NT2/D1 (cell line): Measurements from ENCODE around the gene COG8.

Experiments used
- DNase-seq: peaks from one replicate; pipeline ENCODE4 v3.0.0-alpha.2; 2011; ENCODE audit warnings: low read depth, low spot score
- H3K27me3 ChIP-seq: 2 replicates; pipeline ENCODE4 v1.6.0; 2011; ENCODE audit warnings: mild to moderate bottlenecking; ENCODE audit not compliant: insufficient read length, insufficient read depth
- H3K36me3 ChIP-seq: 2 replicates; pipeline ENCODE4 v1.6.1; 2011; ENCODE audit warnings: mild to moderate bottlenecking, low read length, mixed read lengths; ENCODE audit not compliant: insufficient read depth, insufficient read length
- H3K4me1 ChIP-seq: 2 replicates; pipeline ENCODE4 v1.5.1; 2011; ENCODE audit not compliant: insufficient read depth, insufficient read length
- H3K4me3 ChIP-seq: 2 replicates; pipeline ENCODE4 v1.5.1; 2011; ENCODE audit warnings: low read depth; ENCODE audit not compliant: insufficient read length
- H3K9ac ChIP-seq: 2 replicates; pipeline ENCODE4 v1.6.0; 2011; ENCODE audit warnings: low read depth; ENCODE audit not compliant: insufficient read length
- H3K9me3 ChIP-seq: 2 replicates; pipeline ENCODE4 v1.5.1; 2011; ENCODE audit warnings: mild to moderate bottlenecking, low read length; ENCODE audit not compliant: insufficient read depth
- SUZ12 ChIP-seq: IDR thresholded peaks from 2 replicates; pipeline ENCODE4 v1.6.1; 2011; ENCODE audit not compliant: insufficient read length, insufficient read depth; ENCODE audit errors: extremely low read depth
- YY1 ChIP-seq: IDR thresholded peaks from 2 replicates; pipeline ENCODE4 v1.6.1; 2011; ENCODE audit not compliant: insufficient read length, insufficient read depth
- ZNF274 ChIP-seq: IDR thresholded peaks from 2 replicates; pipeline ENCODE4 v1.6.1; 2011; ENCODE audit warnings: mild to moderate bottlenecking, low read depth, low read length

COG8 gene

GRCh38 chr16:69311533-69312387 is 27.6 kb downstream of the COG8 start:
- Histone ChIP-seq H3K9ac (peak overlapping the region; percentile 94), H3K9me3 (no peaks in the 10 kb centered on the region), H3K27me3 (no peaks in the 10 kb centered on the region), H3K4me3 (peak overlapping the region; percentile 89), H3K4me1 (no peaks in the 10 kb centered on the region), H3K36me3 (peaks cover 39% of the 10 kb centered on the region)
- TF ChIP-seq ZNF274, result no peak
- no peak for TF ChIP-seq YY1
- no peak for TF ChIP-seq SUZ12
- DNase-seq, result no peak

GRCh38 chr16:69310653-69311532 is 28.5 kb downstream of the COG8 start, which contains the start of gene VPS4A:
VPS4A (plus strand) TSS chr16:69311350; CDS start chr16:69311512, 162 bp downstream.
- H3K9ac ChIP-seq, result peak within 1 kb of the TSS; percentile 94
- H3K4me3 ChIP-seq, result peak within 1 kb of the TSS; percentile 89
- no peaks in the 10 kb centered on the region for H3K4me1 ChIP-seq
- TF ChIP-seq ZNF274, result no peak
- no peak for TF ChIP-seq YY1
- TF ChIP-seq SUZ12, result no peak
- H3K27me3 ChIP-seq, result no peaks in the 10 kb centered on the region
- DNase-seq, result peak; percentile 93
- H3K9me3 ChIP-seq, result no peaks in the 10 kb centered on the region
- peaks cover 30% of the 10 kb centered on the region for H3K36me3 ChIP-seq

GRCh38 chr16:69309316-69309715 is 30.0 kb downstream of the COG8 start:
- Histone ChIP-seq H3K4me3 (no peak overlapping the region), H3K27me3 (no peaks in the 10 kb centered on the region), H3K9ac (no peak overlapping the region), H3K4me1 (no peaks in the 10 kb centered on the region), H3K36me3 (peaks cover 25% of the 10 kb centered on the region), H3K9me3 (no peaks in the 10 kb centered on the region)
- DNase-seq, result no peak
- TF ChIP-seq SUZ12, result no peak
- TF ChIP-seq YY1, result no peak
- TF ChIP-seq ZNF274, result no peak

GRCh38 chr16:69307856-69308255 is 31.5 kb downstream of the COG8 start:
- no peak overlapping the region for H3K4me3 ChIP-seq
- DNase-seq, result no peak

GRCh38 chr16:69307091-69307490 is 32.3 kb downstream of the COG8 start:
- no peak overlapping the region for H3K4me3 ChIP-seq
- H3K36me3 ChIP-seq, result peaks cover 21% of the 10 kb centered on the region
- no peaks in the 10 kb centered on the region for H3K27me3 ChIP-seq
- no peak for DNase-seq
- TF ChIP-seq ZNF274, result no peak
- TF ChIP-seq SUZ12, result no peak
- no peak for TF ChIP-seq YY1
- H3K9me3 ChIP-seq, result no peaks in the 10 kb centered on the region
- H3K4me1 ChIP-seq, result no peaks in the 10 kb centered on the region
- H3K9ac ChIP-seq, result no peak overlapping the region

More at GRCh38 chr16:69307856-69308255, 31.5 kb downstream of the COG8 start:
- Histone ChIP-seq H3K36me3 (peaks cover 16% of the 10 kb centered on the region), H3K9me3 (no peaks in the 10 kb centered on the region), H3K27me3 (no peaks in the 10 kb centered on the region), H3K4me1 (no peaks in the 10 kb centered on the region), H3K9ac (no peak overlapping the region)
- no peak for TF ChIP-seq SUZ12
- no peak for TF ChIP-seq ZNF274
- no peak for TF ChIP-seq YY1

- TF ChIP-seq YY1, result no peak
- H3K4me1 ChIP-seq, result peaks cover 3% of the 10 kb centered on the region
- no peak for DNase-seq
- H3K9ac ChIP-seq, result no peak overlapping the region
- H3K9me3 ChIP-seq, result no peaks in the 10 kb centered on the region
- H3K27me3 ChIP-seq, result no peaks in the 10 kb centered on the region
- H3K36me3 ChIP-seq, result peaks cover 31% of the 10 kb centered on the region
- H3K4me3 ChIP-seq, result no peak overlapping the region
These were observed 33.3 kb downstream of the COG8 start for GRCh38 chr16:69306031-69306430.

- peaks cover 46% of the 10 kb centered on the region for H3K36me3 ChIP-seq
- TF ChIP-seq ZNF274 (no peak), SUZ12 (no peak), YY1 (no peak)
- no peak overlapping the region for H3K4me3 ChIP-seq
- H3K9ac ChIP-seq, result no peak overlapping the region
- H3K4me1 ChIP-seq, result peaks cover 3% of the 10 kb centered on the region
- H3K9me3 ChIP-seq, result no peaks in the 10 kb centered on the region
- no peaks in the 10 kb centered on the region for H3K27me3 ChIP-seq
- no peak for DNase-seq
These were observed 37.1 kb downstream of the COG8 start for GRCh38 chr16:69302301-69302700.
